HepG2 (cell line): ENCODE measurements around the gene SLC29A1. TPM values are rescaled to one million over a fixed set of nuclear protein-coding genes. Genes with fewer than 3 reads are reported as not detected.

Experiments used
- ARID4A ChIP-seq: sonication (generic); formaldehyde crosslinking; IDR thresholded peaks from 2 replicates; pipeline ENCODE4 v1.5.0; 2020; ENCODE audit warnings: mild to moderate bottlenecking, missing genetic modification reagents, borderline replicate concordance
- ATF7 ChIP-seq, 2 experiments: fragments of 450-650 bp in 1 of 2; sonication (generic) in 1 of 2; formaldehyde crosslinking in 1 of 2; IDR thresholded peaks; 2 replicates each; pipeline versions ENCODE4 v1.4.0 to v1.6.1; 2016 to 2020; ENCODE audit warnings: antibody characterized with exemption in 1 of 2, mild to moderate bottlenecking in 1 of 2, missing genetic modification reagents in 1 of 2
- BRCA1 ChIP-seq: sonication (generic); formaldehyde crosslinking; IDR thresholded peaks from 2 replicates; pipeline ENCODE4 v1.4.0; 2020; ENCODE audit warnings: missing genetic modification reagents
- CEBPG ChIP-seq: IDR thresholded peaks from 2 replicates; pipeline ENCODE4 v1.6.1; 2016
- MEIS2 ChIP-seq: sonication (generic); formaldehyde crosslinking; IDR thresholded peaks from 2 replicates; pipeline ENCODE4 v1.9.0; 2021; ENCODE audit warnings: mild to moderate bottlenecking, missing genetic modification reagents
- MYPOP ChIP-seq: sonication (generic); formaldehyde crosslinking; IDR thresholded peaks from 2 replicates; pipeline ENCODE4 v1.8.1; 2023; ENCODE audit warnings: mild to moderate bottlenecking, moderate library complexity, missing genetic modification reagents
- SMAD3 ChIP-seq: sonication (generic); formaldehyde crosslinking; IDR thresholded peaks from 2 replicates; pipeline ENCODE4 v1.4.0; 2020; ENCODE audit warnings: missing genetic modification reagents
- ZBTB20 ChIP-seq: sonication (generic); formaldehyde crosslinking; IDR thresholded peaks from 2 replicates; pipeline ENCODE4 v1.8.1; 2023; ENCODE audit warnings: missing genetic modification reagents, low read depth, mild to moderate bottlenecking, borderline replicate concordance
- ZFP36L1 ChIP-seq: sonication (generic); formaldehyde crosslinking; IDR thresholded peaks from 2 replicates; pipeline ENCODE4 v1.8.0; 2022; ENCODE audit warnings: mild to moderate bottlenecking, missing genetic modification reagents, moderate library complexity
- ZNF205 ChIP-seq: IDR thresholded peaks from 2 replicates; pipeline ENCODE4 v1.6.1; 2018; ENCODE audit warnings: missing biosample characterization, missing genetic modification reagents
- ZNF230 ChIP-seq: sonication (generic); formaldehyde crosslinking; IDR thresholded peaks from 2 replicates; pipeline ENCODE4 v1.4.0; 2020; ENCODE audit warnings: mild to moderate bottlenecking, missing genetic modification reagents
- ZNF333 ChIP-seq: sonication (generic); formaldehyde crosslinking; IDR thresholded peaks from 2 replicates; pipeline ENCODE4 v1.4.0; 2020; ENCODE audit warnings: mild to moderate bottlenecking, missing genetic modification reagents, borderline replicate concordance
- ZNF557 ChIP-seq: sonication (generic); formaldehyde crosslinking; IDR thresholded peaks from 2 replicates; pipeline ENCODE4 v1.4.0; 2020; ENCODE audit warnings: missing genetic modification reagents
- ZNF577 ChIP-seq: sonication (generic); formaldehyde crosslinking; IDR thresholded peaks from 2 replicates; pipeline ENCODE4 v1.4.0; 2020; ENCODE audit warnings: mild to moderate bottlenecking, low read depth, missing genetic modification reagents, borderline replicate concordance
- polyA plus RNA-seq, 8 experiments: library from polyadenylated mRNA; depleted of rRNA in 3 of 8; stranded (reverse) in 7 of 8; unstranded in 1 of 8; fragments of >200 nt; fragmentation: Illumina TruSeq in 4 of 8; extraction: Trizol in 4 of 8; gene quantifications; 2 replicates each; pipeline versions ENCODE4 v1.2.1 to v1.2.3, GENCODE V29; 2011 to 2016; ENCODE audit warnings: low read depth in 4 of 8, missing spikeins in 1 of 8, mixed read lengths in 1 of 8; ENCODE audit not compliant: insufficient read depth in 1 of 8
- total RNA-seq, 5 experiments: library from RNA; depleted of rRNA; stranded (reverse); fragments of >200 nt; fragmentation: Illumina TruSeq; extraction: Trizol; gene quantifications; 2 replicates each; pipeline ENCODE4 v1.2.3, GENCODE V29; 2016; ENCODE audit warnings: low read depth in 1 of 5
- TF ChIP-seq, protein P1 (sequence below): sonication (generic); formaldehyde crosslinking; IDR thresholded peaks from 2 replicates; pipeline ENCODE4 v1.5.0; 2020; ENCODE audit warnings: mild to moderate bottlenecking, missing genetic modification reagents
- TF ChIP-seq, protein P2 (sequence below): sonication (generic); formaldehyde crosslinking; IDR thresholded peaks from 2 replicates; pipeline ENCODE4 v1.5.0; 2020; ENCODE audit warnings: missing genetic modification reagents, mild to moderate bottlenecking, borderline replicate concordance
- TF ChIP-seq, protein P3 (sequence below): sonication (generic); formaldehyde crosslinking; IDR thresholded peaks from 2 replicates; pipeline ENCODE4 v1.5.0; 2020; ENCODE audit warnings: missing genetic modification reagents

The SLC29A1 gene
- total and polyA plus RNA-seq, 2 of the 13 experiments (the other 11 are each of a cell fraction or from before 2014, with no cell fraction given) = 43.2 to 106 TPM

GRCh38 chr6:44234101-44235025 lies 11.0 kb downstream of the SLC29A1 start (continued):
- peak; percentile 73 for TF ChIP-seq ARID4A (CRISPR knock-in tag)
- TF ChIP-seq ATF7 (IDR thresholded peaks at IDR 0.05) = no peak
- no peak for TF ChIP-seq ATF7 (CRISPR knock-in tag; IDR thresholded peaks at IDR 0.05)
- no peak for TF ChIP-seq ZNF333 (CRISPR knock-in tag)
- TF ChIP-seq ZBTB20 (CRISPR knock-in tag) = no peak
- TF ChIP-seq ZNF230 (CRISPR knock-in tag) = no peak
- TF ChIP-seq MYPOP (CRISPR knock-in tag) = no peak
- no peak for TF ChIP-seq ZNF205 (CRISPR knock-in tag)
- TF ChIP-seq, protein P1, sequence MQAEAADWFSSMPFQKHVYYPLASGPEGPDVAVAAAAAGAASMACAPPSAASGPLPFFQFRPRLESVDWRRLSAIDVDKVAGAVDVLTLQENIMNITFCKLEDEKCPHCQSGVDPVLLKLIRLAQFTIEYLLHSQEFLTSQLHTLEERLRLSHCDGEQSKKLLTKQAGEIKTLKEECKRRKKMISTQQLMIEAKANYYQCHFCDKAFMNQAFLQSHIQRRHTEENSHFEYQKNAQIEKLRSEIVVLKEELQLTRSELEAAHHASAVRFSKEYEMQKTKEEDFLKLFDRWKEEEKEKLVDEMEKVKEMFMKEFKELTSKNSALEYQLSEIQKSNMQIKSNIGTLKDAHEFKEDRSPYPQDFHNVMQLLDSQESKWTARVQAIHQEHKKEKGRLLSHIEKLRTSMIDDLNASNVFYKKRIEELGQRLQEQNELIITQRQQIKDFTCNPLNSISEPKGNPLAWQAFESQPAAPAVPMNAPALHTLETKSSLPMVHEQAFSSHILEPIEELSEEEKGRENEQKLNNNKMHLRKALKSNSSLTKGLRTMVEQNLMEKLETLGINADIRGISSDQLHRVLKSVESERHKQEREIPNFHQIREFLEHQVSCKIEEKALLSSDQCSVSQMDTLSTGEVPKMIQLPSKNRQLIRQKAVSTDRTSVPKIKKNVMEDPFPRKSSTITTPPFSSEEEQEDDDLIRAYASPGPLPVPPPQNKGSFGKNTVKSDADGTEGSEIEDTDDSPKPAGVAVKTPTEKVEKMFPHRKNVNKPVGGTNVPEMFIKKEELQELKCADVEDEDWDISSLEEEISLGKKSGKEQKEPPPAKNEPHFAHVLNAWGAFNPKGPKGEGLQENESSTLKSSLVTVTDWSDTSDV = no peak
- TF ChIP-seq, protein P2, sequence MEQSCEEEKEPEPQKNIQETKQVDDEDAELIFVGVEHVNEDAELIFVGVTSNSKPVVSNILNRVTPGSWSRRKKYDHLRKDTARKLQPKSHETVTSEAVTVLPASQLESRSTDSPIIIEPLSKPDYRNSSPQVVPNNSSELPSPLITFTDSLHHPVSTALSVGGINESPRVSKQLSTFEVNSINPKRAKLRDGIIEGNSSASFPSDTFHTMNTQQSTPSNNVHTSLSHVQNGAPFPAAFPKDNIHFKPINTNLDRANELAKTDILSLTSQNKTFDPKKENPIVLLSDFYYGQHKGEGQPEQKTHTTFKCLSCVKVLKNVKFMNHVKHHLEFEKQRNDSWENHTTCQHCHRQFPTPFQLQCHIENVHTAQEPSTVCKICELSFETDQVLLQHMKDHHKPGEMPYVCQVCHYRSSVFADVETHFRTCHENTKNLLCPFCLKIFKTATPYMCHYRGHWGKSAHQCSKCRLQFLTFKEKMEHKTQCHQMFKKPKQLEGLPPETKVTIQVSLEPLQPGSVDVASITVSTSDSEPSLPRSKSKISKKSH (CRISPR knock-in tag) = no peak
- no peak for TF ChIP-seq ZNF577 (CRISPR knock-in tag)
- no peak for TF ChIP-seq BRCA1
- no peak for TF ChIP-seq MEIS2
- TF ChIP-seq ZFP36L1 (CRISPR knock-in tag) = no peak
- TF ChIP-seq CEBPG (CRISPR knock-in tag) = 0 out of 2 replicates have a peak, but pooled peaks have one; percentile 22
- TF ChIP-seq ZNF557 (CRISPR knock-in tag) = no peak
- 0 out of 2 replicates have a peak, but pooled peaks have one; percentile 60 for TF ChIP-seq SMAD3
- TF ChIP-seq, protein P3, sequence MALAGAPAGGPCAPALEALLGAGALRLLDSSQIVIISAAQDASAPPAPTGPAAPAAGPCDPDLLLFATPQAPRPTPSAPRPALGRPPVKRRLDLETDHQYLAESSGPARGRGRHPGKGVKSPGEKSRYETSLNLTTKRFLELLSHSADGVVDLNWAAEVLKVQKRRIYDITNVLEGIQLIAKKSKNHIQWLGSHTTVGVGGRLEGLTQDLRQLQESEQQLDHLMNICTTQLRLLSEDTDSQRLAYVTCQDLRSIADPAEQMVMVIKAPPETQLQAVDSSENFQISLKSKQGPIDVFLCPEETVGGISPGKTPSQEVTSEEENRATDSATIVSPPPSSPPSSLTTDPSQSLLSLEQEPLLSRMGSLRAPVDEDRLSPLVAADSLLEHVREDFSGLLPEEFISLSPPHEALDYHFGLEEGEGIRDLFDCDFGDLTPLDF (CRISPR knock-in tag) = no peak
